Neuronal stem cell (in vitro differentiated cells): Measurements from ENCODE around the gene SLC9A1.

Experiments used
- DNase-seq: peaks from one replicate; pipeline ENCODE4 v3.0.0-alpha.2; 2013; ENCODE audit warnings: low spot score
- H2AFZ ChIP-seq: one replicate; pipeline ENCODE4 v1.6.1; 2013; ENCODE audit warnings: mild to moderate bottlenecking, low read length, inconsistent platforms
- H2AK5ac ChIP-seq: 2 replicates; pipeline ENCODE4 v1.6.1; 2013; ENCODE audit warnings: low read depth, mild to moderate bottlenecking, inconsistent platforms, low read length, moderate library complexity, mixed read lengths
- H2BK120ac ChIP-seq: 2 replicates; pipeline ENCODE4 v1.6.1; 2013; ENCODE audit warnings: low read depth, mild to moderate bottlenecking, inconsistent platforms, low read length, moderate library complexity, mixed read lengths
- H2BK12ac ChIP-seq: one replicate; pipeline ENCODE4 v1.6.1; 2013; ENCODE audit warnings: low read length, inconsistent platforms
- H2BK15ac ChIP-seq: 2 replicates; pipeline ENCODE4 v1.6.1; 2013; ENCODE audit warnings: mild to moderate bottlenecking, low read length, inconsistent platforms, mixed read lengths
- H2BK5ac ChIP-seq: one replicate; pipeline ENCODE4 v1.6.1; 2013; ENCODE audit warnings: inconsistent platforms, mild to moderate bottlenecking, low read length, moderate library complexity
- H3K14ac ChIP-seq: one replicate; pipeline ENCODE4 v1.6.1; 2013; ENCODE audit warnings: low read length, inconsistent platforms
- H3K18ac ChIP-seq: 2 replicates; pipeline ENCODE4 v1.6.1; 2013; ENCODE audit warnings: low read length, inconsistent platforms
- H3K23ac ChIP-seq: 2 replicates; pipeline ENCODE4 v1.6.1; 2013; ENCODE audit warnings: low read depth, mild to moderate bottlenecking, mixed read lengths, low read length, inconsistent platforms; ENCODE audit not compliant: poor library complexity
- H3K27ac ChIP-seq: replicated peaks from 3 replicates; pipeline ENCODE4 v1.5.1; 2013; ENCODE audit warnings: low read length, inconsistent platforms
- H3K27me3 ChIP-seq, 3 experiments: 2 replicates each; pipeline ENCODE4 v1.6.1; 2013; ENCODE audit warnings: low read length in 3 of 3, mild to moderate bottlenecking in 2 of 3, inconsistent platforms in 1 of 3, low read depth in 1 of 3, mixed read lengths in 1 of 3, moderate library complexity in 1 of 3; ENCODE audit not compliant: control insufficient read depth in 3 of 3, insufficient read depth in 3 of 3
- H3K36me3 ChIP-seq, 2 donors: replicated peaks in 1 of 2; 2 replicates each; pipeline ENCODE4 v1.6.1; 2013; ENCODE audit warnings: low read length in 2 of 2; ENCODE audit not compliant: control insufficient read depth in 2 of 2, insufficient read depth in 2 of 2
- H3K4ac ChIP-seq: 2 replicates; pipeline ENCODE4 v1.6.1; 2013; ENCODE audit warnings: inconsistent platforms, mild to moderate bottlenecking, low read length, moderate library complexity
- H3K4me1 ChIP-seq, 2 donors: 1 replicate in 1 of 2; 2 replicates in 1 of 2; pipeline ENCODE4 v1.6.1; 2013; ENCODE audit warnings: low read length in 2 of 2, low read depth in 1 of 2; ENCODE audit not compliant: control insufficient read depth in 2 of 2, insufficient read depth in 1 of 2
- H3K4me2 ChIP-seq: one replicate; pipeline ENCODE4 v1.6.1; 2013; ENCODE audit warnings: mild to moderate bottlenecking, low read length, inconsistent platforms; ENCODE audit not compliant: insufficient read depth, poor library complexity, severe bottlenecking
- H3K4me3 ChIP-seq, 2 donors: 2 replicates each; pipeline ENCODE4 v1.5.1; 2013; ENCODE audit warnings: low read length in 2 of 2, mild to moderate bottlenecking in 2 of 2, inconsistent platforms in 1 of 2, moderate library complexity in 1 of 2
- H3K79me1 ChIP-seq: one replicate; pipeline ENCODE4 v1.6.1; 2013; ENCODE audit warnings: low read depth, mild to moderate bottlenecking, inconsistent platforms, low read length, moderate library complexity
- H3K9ac ChIP-seq: one replicate; pipeline ENCODE4 v1.6.1; 2013; ENCODE audit warnings: mild to moderate bottlenecking, low read depth, low read length, inconsistent platforms; ENCODE audit not compliant: poor library complexity
- H3K9me3 ChIP-seq, 2 donors: replicated peaks in 1 of 2; 2 replicates each; pipeline versions ENCODE3 to v1.6.1; 2013; ENCODE audit warnings: low read length in 2 of 2, mild to moderate bottlenecking in 2 of 2, inconsistent platforms in 1 of 2, low read depth in 1 of 2, mixed read lengths in 1 of 2, moderate library complexity in 1 of 2; ENCODE audit not compliant: control insufficient read depth in 2 of 2, insufficient read depth in 1 of 2
- H4K8ac ChIP-seq: one replicate; pipeline ENCODE4 v1.6.1; 2013; ENCODE audit warnings: low read depth, mild to moderate bottlenecking, inconsistent platforms, low read length, moderate library complexity
- H4K91ac ChIP-seq: one replicate; pipeline ENCODE4 v1.6.1; 2013; ENCODE audit warnings: low read length, low read depth, mild to moderate bottlenecking, inconsistent platforms; ENCODE audit not compliant: poor library complexity
- WGBS, 2 donors: extraction: QIAGEN DNeasy Blood & Tissue Kit; methylation state at CpG; one replicate each; pipeline ENCODE4 v1.1.7; 2013; ENCODE audit warnings: missing lambda C conversion rate in 2 of 2, mixed read lengths in 1 of 2; ENCODE audit not compliant: insufficient read length in 2 of 2, insufficient replicate concordance in 1 of 2; ENCODE audit errors: extremely low coverage in 2 of 2; 5-methylcytosine and 5-hydroxymethylcytosine counted together

SLC9A1 gene

GRCh38 chr1:27098431-27099134, 56.3 kb downstream of the SLC9A1 start:
- no peak overlapping the region for H3K23ac ChIP-seq
- no peaks in the 10 kb centered on the region for H3K79me1 ChIP-seq
- DNase-seq: no peak
- H3K18ac ChIP-seq: peak overlapping the region; percentile 68
- H3K9me3 ChIP-seq: no peaks in the 10 kb centered on the region
- H2AFZ ChIP-seq: peak overlapping the region; percentile 50
- H3K27me3 ChIP-seq: no peaks in the 10 kb centered on the region
- H3K9ac ChIP-seq: peak overlapping the region; percentile 70
- H3K27ac ChIP-seq: peak overlapping the region; percentile 76
- peak overlapping the region; percentile 98 for H2BK15ac ChIP-seq
- peak overlapping the region; percentile 0 for H2BK5ac ChIP-seq
- H3K4ac ChIP-seq: no peak overlapping the region
- H2BK120ac ChIP-seq: no peak overlapping the region
- H3K14ac ChIP-seq: no peak overlapping the region
- H4K91ac ChIP-seq: no peak overlapping the region
- peaks cover 20 to 24% of the 10 kb centered on the region in 2 donors for H3K4me1 ChIP-seq
- H2AK5ac ChIP-seq: peak overlapping the region; percentile 29
- no peak overlapping the region for H3K4me2 ChIP-seq
- H4K8ac ChIP-seq: no peak overlapping the region
- no CpG with 5 or more reads among the region's 14 CpGs for WGBS, 2 donors
- H2BK12ac ChIP-seq: peak overlapping the region; percentile 51
- H3K4me3 ChIP-seq: no peak overlapping the region
- no peaks in the 10 kb centered on the region for H3K36me3 ChIP-seq

DNA sequence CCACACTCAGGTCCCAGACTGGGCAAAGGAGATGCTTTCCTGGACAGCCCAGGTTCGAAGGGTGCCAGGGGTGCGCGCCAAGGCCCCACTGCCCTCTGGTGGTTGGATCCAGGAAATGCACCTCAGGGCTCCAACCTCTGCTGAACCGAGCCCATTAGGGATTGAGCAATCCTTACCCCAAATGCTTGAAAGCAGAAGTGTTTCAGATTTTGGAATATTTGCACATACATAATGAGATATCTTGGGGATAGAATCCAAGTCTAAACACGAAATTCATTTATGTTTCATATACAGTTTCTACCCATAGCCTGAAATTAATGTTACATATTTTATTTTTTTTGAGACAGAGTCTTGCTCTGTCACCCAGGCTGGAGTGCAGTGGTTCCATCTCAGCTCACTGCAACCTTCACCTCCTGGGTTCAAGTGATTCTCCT, 57.4 kb downstream of the SLC9A1 start:
- Histone ChIP-seq H3K4me2 (no peak overlapping the region), H3K9ac (no peak overlapping the region), H3K27me3 (no peaks in the 10 kb centered on the region), H2BK5ac (no peak overlapping the region), H3K4ac (no peak overlapping the region), H3K4me1 (peaks cover 20 to 24% of the 10 kb centered on the region in 2 donors), H3K27ac (no peak overlapping the region), H3K36me3 (no peaks in the 10 kb centered on the region), H4K91ac (no peak overlapping the region), H3K18ac (no peak overlapping the region), H3K9me3 (no peaks in the 10 kb centered on the region), H4K8ac (no peak overlapping the region), H2BK12ac (no peak overlapping the region), H3K23ac (no peak overlapping the region), H3K14ac (no peak overlapping the region), H3K79me1 (no peaks in the 10 kb centered on the region), H2BK15ac (no peak overlapping the region), H2AK5ac (no peak overlapping the region), H2BK120ac (no peak overlapping the region), H3K4me3 (no peak overlapping the region), H2AFZ (no peak overlapping the region)
- no CpG with 5 or more reads among the region's 5 CpGs for WGBS, 2 donors
- peak; percentile 63 for DNase-seq

DNA sequence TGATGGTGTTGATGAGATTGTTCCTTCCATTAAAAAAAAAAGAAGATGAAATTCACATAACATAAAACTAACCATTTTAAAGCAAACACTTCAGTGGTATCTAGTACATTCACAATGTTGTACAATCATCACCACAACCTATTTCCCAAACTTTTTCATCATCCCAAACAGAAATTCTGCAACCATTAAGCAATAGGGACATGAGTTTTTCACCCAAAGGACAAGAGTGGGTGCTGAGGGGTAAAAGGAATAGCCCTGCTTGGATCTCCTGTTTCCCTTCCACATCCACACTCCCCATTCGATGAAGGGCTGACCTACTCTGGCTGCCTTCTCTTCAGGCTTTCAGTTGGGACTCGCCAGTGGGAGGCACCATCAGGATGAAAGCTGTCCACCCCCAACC, 59.3 kb downstream of the SLC9A1 start:
- Histone ChIP-seq H3K23ac (peak overlapping the region; percentile 69), H3K4ac (no peak overlapping the region), H3K9ac (no peak overlapping the region), H3K4me1 (peaks cover 20 to 24% of the 10 kb centered on the region in 2 donors), H2AFZ (no peak overlapping the region), H3K4me2 (no peak overlapping the region), H3K14ac (peak overlapping the region; percentile 23), H3K4me3 (no peak overlapping the region), H3K27ac (no peak overlapping the region), H2BK120ac (no peak overlapping the region), H3K9me3 (no peaks in the 10 kb centered on the region), H2BK12ac (no peak overlapping the region), H2BK15ac (peak overlapping the region; percentile 30), H4K8ac (no peak overlapping the region), H2AK5ac (peak overlapping the region; percentile 85), H4K91ac (peak overlapping the region; percentile 92), H3K27me3 (no peaks in the 10 kb centered on the region), H2BK5ac (no peak overlapping the region), H3K36me3 (no peaks in the 10 kb centered on the region), H3K79me1 (no peaks in the 10 kb centered on the region), H3K18ac (peak overlapping the region; percentile 72)
- DNase-seq: no peak
- no CpG with 5 or more reads among the region's 2 CpGs for WGBS, 2 donors

GRCh38 chr1:27092888-27093287, 62.0 kb downstream of the SLC9A1 start:
- Histone ChIP-seq H3K4me1 (no peaks in the 10 kb centered on the region), H2BK120ac (no peak overlapping the region), H2BK12ac (no peak overlapping the region), H3K18ac (no peak overlapping the region), H3K9me3 (no peaks in the 10 kb centered on the region), H3K14ac (no peak overlapping the region), H2BK15ac (no peak overlapping the region), H3K4me2 (no peak overlapping the region), H2AFZ (no peak overlapping the region), H3K23ac (no peak overlapping the region), H2AK5ac (no peak overlapping the region), H3K4ac (no peak overlapping the region), H3K27ac (no peak overlapping the region), H3K4me3 (no peak overlapping the region), H2BK5ac (no peak overlapping the region), H3K9ac (no peak overlapping the region), H3K36me3 (no peaks in the 10 kb centered on the region), H3K27me3 (peaks cover 0 to 6% (median 0%) of the 10 kb centered on the region in 3 experiments), H4K8ac (no peak overlapping the region), H3K79me1 (no peaks in the 10 kb centered on the region), H4K91ac (no peak overlapping the region)
- DNase-seq: no peak
- no CpG with 5 or more reads among the region's 3 CpGs for WGBS, 2 donors
